GM19043 (cell line): Measurements from ENCODE around the gene SLC6A12.

Experiments
- ATAC-seq: cut with Tn5 transposase; IDR thresholded peaks from one replicate; pipeline ENCODE4 v1.9.1; 2021; ENCODE audit warnings: low read depth; ENCODE audit not compliant: unreplicated experiment

Gene SLC6A12

DNA sequence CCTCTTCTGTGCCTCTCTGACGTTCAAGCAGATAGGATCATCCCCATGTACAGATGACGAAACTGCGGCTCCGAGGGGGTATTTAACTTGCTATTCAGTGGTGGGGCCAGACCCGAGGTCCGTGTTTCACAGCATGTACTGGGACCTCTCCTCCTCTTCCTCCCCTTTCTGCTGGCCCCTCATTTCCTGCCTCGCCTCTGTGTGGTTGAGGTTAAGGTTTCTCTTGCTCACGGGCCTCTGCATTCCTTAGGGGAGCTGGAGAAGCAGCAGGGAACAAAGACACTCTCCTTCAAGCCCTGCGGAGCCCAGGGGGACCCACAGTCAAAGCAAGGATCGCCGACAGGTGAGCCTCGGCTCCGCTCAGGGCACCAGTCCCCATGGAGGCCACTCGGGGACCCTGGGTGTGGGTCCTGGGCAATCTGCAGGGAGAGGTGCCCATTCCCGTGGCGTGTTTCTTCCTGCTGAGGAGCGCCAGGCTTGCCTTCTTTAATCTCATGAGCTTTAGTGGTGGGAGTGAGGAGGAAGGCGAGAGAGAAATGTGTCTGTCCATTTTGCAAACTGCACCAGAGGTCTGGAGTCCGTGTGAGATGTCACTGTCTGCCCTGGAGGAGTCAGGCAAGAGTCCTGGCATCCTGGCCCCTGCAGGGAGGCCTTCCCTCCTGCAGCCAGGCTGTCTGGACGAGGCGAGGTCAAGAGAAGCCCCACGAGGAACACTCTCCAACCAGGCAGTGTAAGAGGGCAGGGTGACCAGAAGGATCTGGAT, 45.0 kb downstream of the SLC6A12 start:
- ATAC-seq = no peak

DNA sequence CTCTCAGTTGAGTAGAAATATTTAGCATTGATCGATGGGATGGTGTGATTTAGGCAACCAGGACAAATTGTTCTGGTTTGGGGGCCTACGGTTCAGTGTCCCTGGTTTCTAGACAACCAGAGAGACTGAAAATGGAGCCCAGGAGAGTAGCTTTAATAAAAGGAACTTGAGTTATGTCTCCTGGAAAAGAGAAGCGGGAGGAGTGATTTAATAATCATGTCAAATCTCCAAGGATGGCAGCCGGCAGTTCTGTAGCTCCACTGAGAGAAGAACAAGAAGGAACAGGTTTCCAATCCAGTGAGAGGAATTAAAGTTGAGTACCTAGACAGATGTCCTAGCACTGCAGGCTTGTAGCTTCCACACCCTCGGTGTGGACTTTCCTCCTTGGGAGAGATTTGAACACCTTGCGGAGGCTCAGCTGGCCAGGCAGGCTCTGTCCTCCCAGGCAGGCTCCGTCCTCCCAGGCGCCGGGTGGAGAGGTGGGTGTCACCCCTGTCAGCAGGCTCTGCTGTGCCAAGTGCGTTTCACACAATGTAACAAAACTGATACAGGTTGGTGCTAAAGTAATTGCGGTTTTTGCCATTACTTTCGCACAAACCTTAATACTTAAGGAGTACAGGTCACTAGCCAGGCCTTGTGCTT, 45.9 kb downstream of the SLC6A12 start:
- ATAC-seq = no peak

DNA sequence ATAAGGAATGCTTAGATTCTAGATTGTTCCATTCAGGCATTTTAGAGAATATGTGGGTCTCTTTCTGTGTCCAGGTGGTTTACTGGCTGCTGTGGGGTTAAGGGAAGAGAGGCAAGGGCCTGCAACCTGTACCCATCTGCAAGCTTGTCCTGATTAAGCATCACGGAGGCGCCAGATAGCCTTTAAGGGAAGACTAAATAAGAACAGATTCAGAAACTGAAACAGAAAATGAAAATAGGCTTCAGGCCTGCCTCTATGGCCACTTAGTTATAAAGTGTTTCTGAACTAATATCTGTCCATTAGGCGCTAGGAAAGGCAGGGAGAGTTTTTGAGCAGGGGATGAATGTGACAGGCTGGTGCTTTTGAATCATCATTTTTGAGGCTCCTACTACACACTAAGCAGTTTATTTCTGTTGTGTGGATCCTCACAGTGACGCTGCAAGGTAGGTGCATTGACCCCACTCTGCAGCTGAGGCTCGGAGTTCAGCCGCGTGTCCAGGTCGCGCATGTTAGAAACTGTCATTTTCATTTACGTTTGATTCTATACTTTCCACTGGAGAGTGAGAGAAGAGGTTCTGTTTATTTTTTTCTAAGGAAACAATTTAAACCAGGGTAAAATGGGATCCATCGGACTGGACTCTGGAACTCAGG, 47.4 kb downstream of the SLC6A12 start:
- no peak for ATAC-seq

- no peak for ATAC-seq
Measured at GRCh38 chr12:165862-166368, 48.0 kb downstream of the SLC6A12 start.

- ATAC-seq = no peak
Measured at GRCh38 chr12:164207-164606, 49.8 kb downstream of the SLC6A12 start.

DNA sequence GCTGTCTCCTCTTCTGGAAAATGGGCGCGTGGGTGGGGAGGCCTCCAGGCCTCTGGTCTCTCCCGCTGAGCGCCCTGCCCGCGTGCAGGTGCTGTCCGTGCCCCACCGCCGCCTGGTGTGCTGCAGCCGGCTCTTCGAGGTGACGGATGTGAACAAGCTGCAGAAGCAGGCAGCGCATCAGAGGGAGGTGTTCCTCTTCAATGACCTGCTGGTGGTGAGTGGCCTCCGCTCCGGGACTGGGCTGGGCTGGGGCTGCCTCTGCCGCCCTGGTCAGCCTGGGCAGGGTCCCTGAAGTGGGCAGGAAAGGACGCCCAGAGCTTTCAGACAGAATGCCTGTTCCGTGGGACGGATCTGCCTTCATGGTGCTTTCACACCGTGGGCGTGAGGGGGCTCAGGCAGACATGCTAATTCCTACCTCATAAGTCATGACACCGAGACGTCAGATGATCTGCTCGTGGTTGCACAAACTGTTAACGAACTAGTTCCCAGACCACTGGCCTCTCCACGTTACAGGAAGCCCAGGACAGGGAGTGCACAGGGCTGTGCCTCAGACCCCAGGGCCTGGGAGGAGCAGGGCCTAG, 50.5 kb downstream of the SLC6A12 start:
- no peak for ATAC-seq

DNA sequence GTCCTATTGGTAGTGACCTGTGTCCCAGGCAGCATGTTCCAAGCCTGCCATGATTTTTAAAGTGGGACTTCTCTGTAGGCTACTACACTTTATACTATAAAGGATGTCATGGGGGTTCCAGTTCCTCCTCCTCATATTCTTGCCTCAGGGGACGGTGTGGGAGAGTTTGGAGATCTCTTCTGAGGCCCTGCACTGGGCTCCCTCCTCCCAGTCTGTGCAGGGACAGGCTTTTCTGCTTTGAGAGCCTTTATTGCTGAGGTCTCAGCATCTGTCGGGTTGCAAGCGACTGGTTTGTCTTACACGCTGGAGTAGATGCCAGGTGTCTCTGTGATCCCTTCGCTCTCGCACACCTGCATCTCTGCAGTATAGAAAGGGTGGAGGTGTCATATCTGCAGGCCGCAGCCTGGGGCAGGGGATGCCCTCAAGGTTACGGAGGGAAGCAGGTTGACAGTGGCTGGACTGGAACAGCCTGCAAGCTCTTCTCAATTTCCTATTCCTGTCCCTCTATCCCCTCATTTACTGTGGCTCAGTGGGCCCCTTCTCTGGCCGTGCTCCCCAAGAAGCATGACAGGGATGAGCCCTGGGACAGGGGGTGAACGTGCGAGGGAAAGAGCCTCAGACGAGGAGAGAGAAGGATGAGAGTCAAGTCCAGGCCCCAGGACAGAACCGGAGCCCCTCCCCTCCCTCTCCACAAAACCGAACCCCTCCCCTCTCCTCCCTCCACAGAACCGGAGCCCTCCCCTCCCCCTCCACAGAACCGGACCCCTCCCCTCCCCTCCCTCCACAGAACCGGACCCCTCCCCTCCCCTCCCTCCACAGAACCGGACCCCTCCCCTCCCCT, 51.3 kb downstream of the SLC6A12 start:
- no peak for ATAC-seq

- no peak for ATAC-seq
Measured at GRCh38 chr12:161823-162222, 52.1 kb downstream of the SLC6A12 start.

DNA sequence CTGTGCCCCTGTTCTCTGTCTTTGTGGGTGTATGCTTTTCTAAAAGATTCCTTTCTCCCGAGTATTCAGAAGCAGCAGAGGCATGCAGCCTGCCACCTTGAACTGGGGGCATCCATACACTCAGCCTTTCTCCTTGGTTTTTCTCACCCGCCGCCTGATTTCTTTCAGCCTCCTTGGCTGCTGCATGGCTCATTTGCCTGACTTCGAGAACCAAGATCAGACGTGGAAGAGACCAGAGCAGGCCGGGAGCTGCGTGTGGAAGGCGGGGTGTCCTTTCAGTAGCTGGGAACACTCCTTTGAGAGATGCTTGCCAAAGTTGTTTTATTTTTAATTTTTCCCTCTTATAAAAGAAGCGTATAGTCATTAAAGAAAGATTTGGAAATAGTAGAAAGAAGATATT, 53.1 kb downstream of the SLC6A12 start:
- no peak for ATAC-seq

DNA sequence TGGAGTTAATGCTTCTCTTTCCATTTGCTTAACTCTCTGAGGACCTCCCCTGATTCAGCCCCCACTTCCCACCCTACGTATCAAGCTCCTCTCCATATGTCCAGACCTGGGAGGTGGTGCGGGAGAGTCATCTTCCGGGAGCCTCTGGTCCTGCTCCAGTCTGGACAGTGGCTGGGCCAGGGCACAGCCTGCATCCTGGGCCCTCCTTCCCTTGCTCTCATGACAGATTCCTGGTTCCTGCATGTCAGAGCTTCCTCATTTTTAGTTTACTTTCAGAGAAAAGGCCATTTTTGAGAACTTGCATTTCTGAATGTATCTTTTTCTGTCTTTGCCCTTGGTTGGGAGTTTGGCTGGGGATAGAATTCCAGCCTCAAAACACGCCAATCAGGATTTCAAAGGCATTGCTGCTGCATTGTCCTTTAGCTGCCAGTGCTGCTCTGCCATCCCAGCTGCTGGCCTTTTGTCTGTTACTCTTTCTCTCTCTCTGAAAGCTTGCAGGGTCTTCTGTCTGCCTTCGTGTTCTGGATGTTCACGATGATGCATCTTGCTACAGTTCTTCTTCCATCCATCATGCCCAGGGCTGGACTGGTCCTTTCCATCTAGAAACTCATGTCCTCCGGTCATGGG, 54.7 kb downstream of the SLC6A12 start:
- ATAC-seq = no peak

DNA sequence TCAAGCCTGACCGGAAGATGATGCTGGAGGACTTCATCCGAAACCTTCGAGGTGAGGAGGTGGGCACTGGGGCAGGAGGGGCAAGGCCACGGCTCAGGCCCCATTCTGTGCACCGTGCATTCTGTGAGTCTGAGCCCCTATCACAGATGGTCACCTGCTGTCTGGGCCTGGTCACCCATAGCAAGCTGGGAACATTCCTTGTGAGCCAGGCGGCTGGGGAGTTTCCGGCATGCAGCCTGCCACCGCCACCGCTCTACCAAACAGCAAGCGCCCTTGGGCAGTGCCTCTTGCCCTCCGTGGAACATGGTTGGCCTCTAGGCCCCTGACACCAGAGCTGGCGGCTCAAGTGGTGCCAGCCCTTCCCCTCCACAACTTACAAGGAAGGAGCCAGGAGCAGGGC, 56.3 kb downstream of the SLC6A12 start:
- ATAC-seq = no peak

DNA sequence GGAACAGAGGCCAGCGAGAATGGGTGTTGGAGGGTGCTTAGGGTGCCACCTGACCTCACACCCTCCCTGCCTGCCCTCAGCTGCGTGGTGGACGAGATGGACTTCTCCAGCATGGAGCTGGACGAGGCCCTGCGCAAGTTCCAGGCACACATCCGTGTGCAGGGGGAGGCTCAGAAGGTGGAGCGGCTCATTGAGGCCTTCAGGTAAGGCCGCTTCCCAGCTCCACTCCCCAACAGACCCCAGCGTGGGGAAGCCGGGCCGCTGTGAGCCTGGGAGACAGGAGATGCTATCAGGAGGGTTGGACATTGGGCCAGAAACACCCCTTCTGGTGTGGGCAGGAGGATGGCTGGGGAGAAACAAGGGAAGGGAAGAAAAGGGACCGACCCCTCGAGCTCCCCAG, 57.0 kb downstream of the SLC6A12 start:
- ATAC-seq = no peak

- ATAC-seq = no peak
Measured at GRCh38 chr12:155646-156045, 58.3 kb downstream of the SLC6A12 start.

DNA sequence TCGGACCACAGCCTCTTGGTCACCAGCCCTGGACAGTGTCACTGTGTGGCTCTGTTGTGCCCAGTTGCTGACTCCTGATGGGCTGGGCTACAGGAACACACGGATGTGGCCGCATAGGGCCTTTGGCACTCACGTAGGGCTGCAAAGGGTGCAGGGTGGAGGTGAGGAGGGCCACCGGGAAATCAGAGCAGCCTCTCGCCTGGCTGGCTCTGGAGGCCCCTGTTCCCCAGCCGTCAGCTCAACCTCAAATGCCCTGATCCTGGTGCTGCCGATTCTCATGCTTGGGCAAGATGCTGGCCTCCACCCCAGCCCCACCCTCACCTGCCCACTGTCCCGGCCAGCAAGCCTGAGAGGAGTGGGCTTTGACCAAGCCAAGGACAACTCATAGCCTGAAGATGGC, 59.0 kb downstream of the SLC6A12 start:
- ATAC-seq = no peak

DNA sequence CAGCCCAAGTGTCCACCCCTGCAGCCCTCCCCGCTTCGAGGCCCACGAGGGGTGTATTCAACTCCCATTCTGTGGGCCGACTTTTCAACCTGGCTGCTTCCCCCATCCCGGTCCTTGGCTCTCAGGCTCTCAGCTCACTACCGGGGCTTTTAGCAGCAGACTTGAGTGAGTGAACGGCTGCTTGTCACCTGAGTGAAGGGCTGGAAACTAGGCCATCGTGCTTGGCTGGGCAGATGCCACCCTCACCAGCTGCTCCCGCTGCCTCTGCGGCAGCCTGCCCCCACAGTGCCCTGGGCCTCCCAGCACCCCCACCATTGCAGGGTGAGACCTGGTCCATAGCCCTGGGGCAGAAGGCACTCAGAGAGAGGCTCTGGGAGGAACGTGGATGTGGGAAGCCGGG, 59.9 kb downstream of the SLC6A12 start:
- ATAC-seq = no peak

GRCh38 chr12:153080-153746, 60.7 kb downstream of the SLC6A12 start:
- ATAC-seq = no peak

DNA sequence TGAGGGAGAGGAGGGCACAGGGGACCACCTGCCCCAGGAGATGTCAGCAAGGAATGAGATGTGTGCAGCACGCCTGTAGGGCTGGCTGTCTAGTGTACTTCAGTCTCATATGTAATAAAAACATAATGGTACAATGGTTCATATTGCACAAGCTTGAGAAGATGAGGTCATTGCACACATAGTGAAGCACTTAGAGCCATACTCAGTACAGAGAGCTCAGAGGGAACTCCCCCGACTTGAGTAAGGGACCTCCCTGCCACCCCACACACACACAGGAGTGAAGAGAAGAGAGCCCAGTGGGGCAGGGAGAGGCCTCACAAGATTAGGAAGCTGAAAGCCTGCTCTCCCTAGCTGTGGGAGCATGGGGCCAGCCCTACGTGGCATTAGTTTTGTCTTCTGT, 61.5 kb downstream of the SLC6A12 start:
- no peak for ATAC-seq

- no peak for ATAC-seq
Measured at GRCh38 chr12:151579-151978, 62.4 kb downstream of the SLC6A12 start.

- ATAC-seq = no peak
Measured at GRCh38 chr12:148676-149416, 65.1 kb downstream of the SLC6A12 start.
